ENCODE data around the gene OGFOD1.

DNA sequence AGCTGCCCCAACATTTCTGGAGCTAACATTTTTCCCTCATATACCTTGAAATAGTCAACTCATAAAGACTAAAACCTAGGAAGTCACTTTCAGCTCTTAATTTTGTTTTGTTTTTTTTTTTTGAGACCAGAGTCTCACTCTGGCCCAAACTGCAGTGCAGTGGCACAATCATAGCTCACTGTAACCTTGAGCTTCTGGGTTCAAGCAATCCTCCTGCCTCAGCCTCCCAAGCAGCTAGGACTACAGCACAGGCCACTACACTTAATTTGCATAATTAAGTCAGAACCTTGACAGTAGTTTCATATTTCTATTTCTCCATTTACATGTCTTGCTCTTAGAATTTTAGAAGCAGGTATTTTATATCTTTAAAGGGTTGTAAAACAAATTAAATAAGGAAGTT is 30.7 kb upstream of the OGFOD1 start:
- TF ChIP-seq, protein P1, sequence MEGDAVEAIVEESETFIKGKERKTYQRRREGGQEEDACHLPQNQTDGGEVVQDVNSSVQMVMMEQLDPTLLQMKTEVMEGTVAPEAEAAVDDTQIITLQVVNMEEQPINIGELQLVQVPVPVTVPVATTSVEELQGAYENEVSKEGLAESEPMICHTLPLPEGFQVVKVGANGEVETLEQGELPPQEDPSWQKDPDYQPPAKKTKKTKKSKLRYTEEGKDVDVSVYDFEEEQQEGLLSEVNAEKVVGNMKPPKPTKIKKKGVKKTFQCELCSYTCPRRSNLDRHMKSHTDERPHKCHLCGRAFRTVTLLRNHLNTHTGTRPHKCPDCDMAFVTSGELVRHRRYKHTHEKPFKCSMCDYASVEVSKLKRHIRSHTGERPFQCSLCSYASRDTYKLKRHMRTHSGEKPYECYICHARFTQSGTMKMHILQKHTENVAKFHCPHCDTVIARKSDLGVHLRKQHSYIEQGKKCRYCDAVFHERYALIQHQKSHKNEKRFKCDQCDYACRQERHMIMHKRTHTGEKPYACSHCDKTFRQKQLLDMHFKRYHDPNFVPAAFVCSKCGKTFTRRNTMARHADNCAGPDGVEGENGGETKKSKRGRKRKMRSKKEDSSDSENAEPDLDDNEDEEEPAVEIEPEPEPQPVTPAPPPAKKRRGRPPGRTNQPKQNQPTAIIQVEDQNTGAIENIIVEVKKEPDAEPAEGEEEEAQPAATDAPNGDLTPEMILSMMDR (IDR thresholded peaks at IDR 0.05), result no peak
- no peak for TF ChIP-seq EZH2 (IDR thresholded peaks at IDR 0.05; ENCODE audit: borderline replicate concordance, insufficient read depth, low read depth, low read length, poor library complexity, severe bottlenecking)

Data from B cell (primary cell).